ENCODE results near the gene UBXN1. TPM values are rescaled to one million over a fixed set of nuclear protein-coding genes. Genes with fewer than 3 reads are reported as not detected.

The UBXN1 gene
- total and polyA plus RNA-seq, 10 of the 15 experiments (the other 5 are each of a cell fraction or from before 2014, with no cell fraction given): 7.0 to 173 (median 106) TPM

DNA sequence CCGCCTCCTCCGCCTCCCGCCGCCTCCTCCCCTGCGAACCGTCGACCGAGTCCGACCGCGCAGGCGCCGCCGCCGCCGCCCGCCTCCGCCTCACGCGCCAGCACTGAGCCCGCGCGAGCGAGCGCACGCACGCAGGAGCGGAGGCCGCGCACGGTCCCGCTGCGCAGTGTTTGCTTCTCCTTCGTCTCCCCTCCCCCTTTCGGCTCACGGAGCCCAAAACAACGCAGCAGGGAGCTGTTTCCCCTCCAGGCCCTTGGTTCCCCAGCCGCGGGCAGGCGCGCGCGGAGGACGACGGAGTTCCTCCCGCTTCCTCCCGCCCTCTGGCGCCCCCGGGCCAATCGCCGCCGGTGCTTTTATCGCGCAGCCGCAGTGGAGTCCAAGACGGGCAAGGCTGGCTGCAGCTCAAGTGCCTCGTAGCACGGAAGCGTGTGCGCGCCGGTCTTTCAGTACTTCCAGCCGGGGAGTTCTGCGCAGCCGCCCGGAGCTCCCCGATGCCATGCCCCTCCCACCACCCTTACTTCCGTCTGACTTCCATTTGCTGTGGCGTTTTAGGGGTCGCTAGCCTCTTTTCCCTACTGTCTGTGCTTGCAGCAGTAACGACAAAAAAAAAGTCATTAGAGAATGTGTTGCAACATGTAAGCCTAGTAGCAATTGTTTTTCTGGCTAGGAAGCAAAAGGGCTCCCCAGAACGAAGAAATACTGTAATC is 48.4 kb upstream of the UBXN1 start, which contains the start of gene HNRNPUL2 (continued):
- TF ChIP-seq NFYA (IDR thresholded peaks at IDR 0.05; ENCODE audit: borderline replicate concordance, low read depth, low read length) (no peak), SIX5 (IDR thresholded peaks at IDR 0.05; ENCODE audit: low read depth, low read length, severe bottlenecking) (no peak), BHLHE40 (IDR thresholded peaks at IDR 0.05; ENCODE audit: borderline replicate concordance in 1 of 2, low read depth in 2 of 2, low read length in 1 of 2) (peak; percentile 83 to 97), SUZ12 (IDR thresholded peaks at IDR 0.05; ENCODE audit: unreplicated experiment) (no peak), EZH2 (IDR thresholded peaks at IDR 0.05; ENCODE audit: borderline replicate concordance, control insufficient read depth, low read depth, low read length) (no peak), NR2F1 (conservative IDR thresholded peaks at IDR 0.05) (peak; percentile 36; the same call in 1 of the 2 replicates), MYB (IDR thresholded peaks at IDR 0.05; ENCODE audit: borderline replicate concordance, low read depth, low read length) (no peak), KLF5 (IDR thresholded peaks at IDR 0.05; ENCODE audit: partially characterized antibody) (peak; percentile 16), IRF4 (IDR thresholded peaks at IDR 0.05; ENCODE audit: low read depth, low read length) (peak; percentile 64), NR2C2 (IDR thresholded peaks at IDR 0.05; ENCODE audit: borderline replicate concordance, control insufficient read depth, insufficient read length, low read depth) (no peak), HDAC6 (IDR thresholded peaks at IDR 0.05; ENCODE audit: unreplicated experiment) (no peak), ETV6 (conservative IDR thresholded peaks at IDR 0.05 in 1 of 2, IDR thresholded peaks at IDR 0.05 in 1 of 2; ENCODE audit: borderline replicate concordance in 1 of 2, low read depth in 1 of 2) (peak in 1 of 2 experiments; percentile 17; a peak in 2 of 4 replicates)
- TF ChIP-seq, protein P1, sequence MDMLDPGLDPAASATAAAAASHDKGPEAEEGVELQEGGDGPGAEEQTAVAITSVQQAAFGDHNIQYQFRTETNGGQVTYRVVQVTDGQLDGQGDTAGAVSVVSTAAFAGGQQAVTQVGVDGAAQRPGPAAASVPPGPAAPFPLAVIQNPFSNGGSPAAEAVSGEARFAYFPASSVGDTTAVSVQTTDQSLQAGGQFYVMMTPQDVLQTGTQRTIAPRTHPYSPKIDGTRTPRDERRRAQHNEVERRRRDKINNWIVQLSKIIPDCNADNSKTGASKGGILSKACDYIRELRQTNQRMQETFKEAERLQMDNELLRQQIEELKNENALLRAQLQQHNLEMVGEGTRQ (IDR thresholded peaks at IDR 0.05; ENCODE audit: borderline replicate concordance, low read depth, low read length): no peak
- TF ChIP-seq, protein P2, sequence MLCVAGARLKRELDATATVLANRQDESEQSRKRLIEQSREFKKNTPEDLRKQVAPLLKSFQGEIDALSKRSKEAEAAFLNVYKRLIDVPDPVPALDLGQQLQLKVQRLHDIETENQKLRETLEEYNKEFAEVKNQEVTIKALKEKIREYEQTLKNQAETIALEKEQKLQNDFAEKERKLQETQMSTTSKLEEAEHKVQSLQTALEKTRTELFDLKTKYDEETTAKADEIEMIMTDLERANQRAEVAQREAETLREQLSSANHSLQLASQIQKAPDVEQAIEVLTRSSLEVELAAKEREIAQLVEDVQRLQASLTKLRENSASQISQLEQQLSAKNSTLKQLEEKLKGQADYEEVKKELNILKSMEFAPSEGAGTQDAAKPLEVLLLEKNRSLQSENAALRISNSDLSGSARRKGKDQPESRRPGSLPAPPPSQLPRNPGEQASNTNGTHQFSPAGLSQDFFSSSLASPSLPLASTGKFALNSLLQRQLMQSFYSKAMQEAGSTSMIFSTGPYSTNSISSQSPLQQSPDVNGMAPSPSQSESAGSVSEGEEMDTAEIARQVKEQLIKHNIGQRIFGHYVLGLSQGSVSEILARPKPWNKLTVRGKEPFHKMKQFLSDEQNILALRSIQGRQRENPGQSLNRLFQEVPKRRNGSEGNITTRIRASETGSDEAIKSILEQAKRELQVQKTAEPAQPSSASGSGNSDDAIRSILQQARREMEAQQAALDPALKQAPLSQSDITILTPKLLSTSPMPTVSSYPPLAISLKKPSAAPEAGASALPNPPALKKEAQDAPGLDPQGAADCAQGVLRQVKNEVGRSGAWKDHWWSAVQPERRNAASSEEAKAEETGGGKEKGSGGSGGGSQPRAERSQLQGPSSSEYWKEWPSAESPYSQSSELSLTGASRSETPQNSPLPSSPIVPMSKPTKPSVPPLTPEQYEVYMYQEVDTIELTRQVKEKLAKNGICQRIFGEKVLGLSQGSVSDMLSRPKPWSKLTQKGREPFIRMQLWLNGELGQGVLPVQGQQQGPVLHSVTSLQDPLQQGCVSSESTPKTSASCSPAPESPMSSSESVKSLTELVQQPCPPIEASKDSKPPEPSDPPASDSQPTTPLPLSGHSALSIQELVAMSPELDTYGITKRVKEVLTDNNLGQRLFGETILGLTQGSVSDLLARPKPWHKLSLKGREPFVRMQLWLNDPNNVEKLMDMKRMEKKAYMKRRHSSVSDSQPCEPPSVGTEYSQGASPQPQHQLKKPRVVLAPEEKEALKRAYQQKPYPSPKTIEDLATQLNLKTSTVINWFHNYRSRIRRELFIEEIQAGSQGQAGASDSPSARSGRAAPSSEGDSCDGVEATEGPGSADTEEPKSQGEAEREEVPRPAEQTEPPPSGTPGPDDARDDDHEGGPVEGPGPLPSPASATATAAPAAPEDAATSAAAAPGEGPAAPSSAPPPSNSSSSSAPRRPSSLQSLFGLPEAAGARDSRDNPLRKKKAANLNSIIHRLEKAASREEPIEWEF (IDR thresholded peaks at IDR 0.05; ENCODE audit: insufficient replicate concordance, low read depth, low read length): no peak
- TF ChIP-seq, protein P3, sequence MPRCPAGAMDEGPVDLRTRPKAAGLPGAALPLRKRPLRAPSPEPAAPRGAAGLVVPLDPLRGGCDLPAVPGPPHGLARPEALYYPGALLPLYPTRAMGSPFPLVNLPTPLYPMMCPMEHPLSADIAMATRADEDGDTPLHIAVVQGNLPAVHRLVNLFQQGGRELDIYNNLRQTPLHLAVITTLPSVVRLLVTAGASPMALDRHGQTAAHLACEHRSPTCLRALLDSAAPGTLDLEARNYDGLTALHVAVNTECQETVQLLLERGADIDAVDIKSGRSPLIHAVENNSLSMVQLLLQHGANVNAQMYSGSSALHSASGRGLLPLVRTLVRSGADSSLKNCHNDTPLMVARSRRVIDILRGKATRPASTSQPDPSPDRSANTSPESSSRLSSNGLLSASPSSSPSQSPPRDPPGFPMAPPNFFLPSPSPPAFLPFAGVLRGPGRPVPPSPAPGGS (IDR thresholded peaks at IDR 0.05; ENCODE audit: borderline replicate concordance, insufficient read depth, low read depth, low read length, poor library complexity, severe bottlenecking): peak; percentile 29
- TF ChIP-seq, protein P4, sequence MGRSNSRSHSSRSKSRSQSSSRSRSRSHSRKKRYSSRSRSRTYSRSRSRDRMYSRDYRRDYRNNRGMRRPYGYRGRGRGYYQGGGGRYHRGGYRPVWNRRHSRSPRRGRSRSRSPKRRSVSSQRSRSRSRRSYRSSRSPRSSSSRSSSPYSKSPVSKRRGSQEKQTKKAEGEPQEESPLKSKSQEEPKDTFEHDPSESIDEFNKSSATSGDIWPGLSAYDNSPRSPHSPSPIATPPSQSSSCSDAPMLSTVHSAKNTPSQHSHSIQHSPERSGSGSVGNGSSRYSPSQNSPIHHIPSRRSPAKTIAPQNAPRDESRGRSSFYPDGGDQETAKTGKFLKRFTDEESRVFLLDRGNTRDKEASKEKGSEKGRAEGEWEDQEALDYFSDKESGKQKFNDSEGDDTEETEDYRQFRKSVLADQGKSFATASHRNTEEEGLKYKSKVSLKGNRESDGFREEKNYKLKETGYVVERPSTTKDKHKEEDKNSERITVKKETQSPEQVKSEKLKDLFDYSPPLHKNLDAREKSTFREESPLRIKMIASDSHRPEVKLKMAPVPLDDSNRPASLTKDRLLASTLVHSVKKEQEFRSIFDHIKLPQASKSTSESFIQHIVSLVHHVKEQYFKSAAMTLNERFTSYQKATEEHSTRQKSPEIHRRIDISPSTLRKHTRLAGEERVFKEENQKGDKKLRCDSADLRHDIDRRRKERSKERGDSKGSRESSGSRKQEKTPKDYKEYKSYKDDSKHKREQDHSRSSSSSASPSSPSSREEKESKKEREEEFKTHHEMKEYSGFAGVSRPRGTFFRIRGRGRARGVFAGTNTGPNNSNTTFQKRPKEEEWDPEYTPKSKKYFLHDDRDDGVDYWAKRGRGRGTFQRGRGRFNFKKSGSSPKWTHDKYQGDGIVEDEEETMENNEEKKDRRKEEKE (IDR thresholded peaks at IDR 0.05): no peak
